Pulmonary artery endothelial cell (primary cell): ENCODE data around the gene LIMS2. TPM values are rescaled to one million over a fixed set of nuclear protein-coding genes. Genes with fewer than 3 reads are reported as not detected.
A peak's percentile ranks its signal among the peaks of the same experiment; 100 is the strongest.

Experiments used
- DNase-seq: peaks from one replicate; pipeline ENCODE4 v3.0.0-alpha.2; 2011; ENCODE audit warnings: low read depth, low spot score
- total RNA-seq: library from RNA; depleted of rRNA; stranded (reverse); fragments of >200 nt; gene quantifications from 2 replicates; pipeline ENCODE4 v1.2.3, GENCODE V29; 2014

Gene LIMS2
- total RNA-seq = 5.7 and 12.4 TPM in 2 replicates

DNA sequence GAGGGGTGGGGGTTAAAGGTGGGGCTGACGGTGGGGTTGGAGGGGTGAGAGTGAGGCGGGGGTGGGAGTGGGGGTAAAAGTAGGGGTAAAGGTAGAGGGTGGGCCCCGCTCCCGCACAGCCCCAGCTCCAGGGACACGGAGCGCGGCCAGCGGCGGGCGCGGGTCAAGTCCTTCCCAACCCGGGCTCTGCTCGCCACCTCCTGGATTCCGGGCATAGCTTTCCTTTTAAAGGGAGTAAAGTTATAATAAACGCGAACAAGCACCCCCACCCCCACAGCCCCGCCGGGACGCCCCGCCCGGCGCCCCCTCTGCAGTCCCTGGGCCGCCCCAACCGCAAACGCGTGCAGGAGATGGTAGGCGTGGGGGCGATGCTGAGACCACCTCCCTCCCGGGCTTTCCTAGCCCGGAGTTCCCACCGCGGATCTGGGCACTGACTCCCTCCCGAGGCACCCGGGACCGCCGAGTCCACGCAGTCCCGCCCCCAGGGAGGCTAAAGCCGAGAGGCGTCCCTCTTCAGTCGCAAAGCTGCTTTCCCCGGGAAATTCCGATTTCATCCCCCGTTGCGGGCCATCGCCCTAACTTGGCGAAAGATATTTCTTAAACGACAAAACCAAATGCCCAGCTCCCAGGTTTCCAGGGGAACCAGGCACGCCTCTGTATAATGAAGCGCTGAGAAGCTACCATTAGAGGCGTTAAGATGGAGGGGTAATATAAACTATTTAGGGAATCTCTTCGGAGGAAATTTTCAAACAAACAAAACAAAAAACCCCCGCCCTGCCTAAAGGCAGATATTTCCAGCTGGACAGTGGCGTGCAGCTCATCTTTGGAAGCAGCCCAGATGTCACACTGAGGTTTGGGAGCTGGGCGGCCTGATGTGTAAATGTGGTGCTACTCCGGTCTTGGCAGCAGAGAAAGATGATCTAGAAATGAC lies at the start of gene LIMS2:
Gene LIMS2 (minus strand): TSS at position 200 of the 931 bp plus-strand sequence. CDS start 506 bp downstream, outside the sequence.
- DNase-seq = no peak

- DNase-seq = no peak
These were observed 47.5 kb upstream of the LIMS2 start for GRCh38 chr2:127722807-127723206.

- DNase-seq = no peak
These were observed 46.6 kb upstream of the LIMS2 start for GRCh38 chr2:127721978-127722355.

GRCh38 chr2:127721311-127721977 lies 46.1 kb upstream of the LIMS2 start:
- no peak for DNase-seq

DNA sequence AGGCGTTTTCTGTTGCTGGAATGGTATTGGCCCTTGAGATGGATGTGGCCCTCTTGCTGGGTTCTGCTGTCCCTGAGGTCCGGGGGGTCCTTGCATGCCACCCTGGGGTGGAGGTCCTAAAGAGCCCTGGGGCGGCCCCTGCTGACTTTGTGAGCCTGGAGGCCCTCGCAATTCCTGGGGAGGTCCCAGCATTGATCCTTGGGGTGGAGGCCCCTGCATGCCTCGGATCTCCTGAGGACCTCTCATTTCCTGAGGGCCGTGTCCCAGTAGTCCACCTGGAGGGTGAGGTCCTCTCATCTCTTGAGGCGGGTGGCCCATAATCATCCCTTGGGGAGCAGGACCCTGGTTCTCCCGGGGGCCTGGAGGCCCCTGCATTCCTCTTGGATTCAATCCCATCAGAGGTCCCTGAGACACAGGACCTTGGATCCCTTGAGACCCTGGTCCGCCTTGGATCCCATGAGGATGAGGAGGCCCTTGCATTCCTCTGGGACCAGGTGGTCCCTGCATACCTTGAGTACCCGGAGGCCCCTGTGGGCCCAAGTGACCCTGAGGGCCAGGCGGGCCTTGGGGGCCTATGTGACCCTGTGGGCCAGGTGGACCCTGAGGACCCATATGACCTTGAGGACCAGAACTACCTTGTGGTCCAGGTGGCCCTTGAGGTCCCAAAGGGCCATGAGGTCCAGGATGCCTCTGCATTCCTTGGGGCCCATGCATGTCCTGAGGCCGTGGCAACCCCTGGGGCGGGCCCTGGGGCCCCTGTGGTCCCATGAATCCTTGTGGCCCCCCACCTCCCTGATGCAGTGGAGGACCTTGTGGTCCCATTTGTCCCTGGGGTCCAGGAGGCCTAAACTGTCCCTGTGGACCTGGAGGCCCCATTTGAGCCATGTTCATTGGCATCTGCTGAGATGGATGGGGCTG lies 44.2 kb upstream of the LIMS2 start:
- no peak for DNase-seq

GRCh38 chr2:127718271-127718670 lies 42.9 kb upstream of the LIMS2 start:
- no peak for DNase-seq

- DNase-seq = no peak
These were observed 40.6 kb upstream of the LIMS2 start for GRCh38 chr2:127715778-127716449.

DNA sequence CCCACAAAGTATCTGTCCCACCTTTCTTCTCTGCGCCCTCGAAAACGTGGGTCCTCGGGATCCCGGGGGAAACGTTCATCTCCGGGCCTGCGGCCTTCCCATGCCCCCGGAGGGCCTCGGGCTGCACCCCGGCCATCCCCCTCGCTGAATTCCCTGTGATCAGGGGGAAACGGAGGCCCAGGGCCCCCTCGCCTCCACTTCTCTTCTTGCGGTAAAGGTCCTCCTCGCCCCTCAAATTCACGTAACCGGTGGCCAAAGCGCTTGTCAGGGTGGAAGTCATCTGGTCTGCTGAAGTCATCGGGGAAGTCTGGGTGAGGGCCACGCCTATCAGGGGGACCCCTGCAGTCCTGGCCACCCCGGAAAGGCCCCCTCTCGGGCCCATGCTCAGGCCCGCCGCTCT lies 38.2 kb upstream of the LIMS2 start:
- no peak for DNase-seq

DNA sequence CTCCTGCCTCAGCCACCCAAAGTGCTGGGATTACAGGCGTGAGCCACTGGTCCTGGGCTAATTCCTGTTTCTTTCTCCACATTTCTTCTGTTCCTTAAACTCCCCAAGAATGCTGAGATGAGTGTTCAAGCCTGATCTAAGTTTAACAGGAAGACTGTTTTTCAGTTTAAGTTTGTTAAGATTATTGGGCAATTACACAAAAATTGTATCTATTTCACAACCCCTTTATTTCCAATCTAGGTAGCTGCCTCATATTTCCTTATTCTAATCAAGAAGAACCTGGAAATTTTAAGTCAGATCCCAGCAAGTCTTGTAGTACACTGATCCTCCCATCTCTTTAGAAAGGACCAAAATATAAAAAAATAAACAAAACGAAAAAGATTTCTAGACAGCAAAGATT lies 37.7 kb upstream of the LIMS2 start:
- DNase-seq = no peak

- DNase-seq = no peak
These were observed 34.0 kb upstream of the LIMS2 start for GRCh38 chr2:127709336-127709735.

DNA sequence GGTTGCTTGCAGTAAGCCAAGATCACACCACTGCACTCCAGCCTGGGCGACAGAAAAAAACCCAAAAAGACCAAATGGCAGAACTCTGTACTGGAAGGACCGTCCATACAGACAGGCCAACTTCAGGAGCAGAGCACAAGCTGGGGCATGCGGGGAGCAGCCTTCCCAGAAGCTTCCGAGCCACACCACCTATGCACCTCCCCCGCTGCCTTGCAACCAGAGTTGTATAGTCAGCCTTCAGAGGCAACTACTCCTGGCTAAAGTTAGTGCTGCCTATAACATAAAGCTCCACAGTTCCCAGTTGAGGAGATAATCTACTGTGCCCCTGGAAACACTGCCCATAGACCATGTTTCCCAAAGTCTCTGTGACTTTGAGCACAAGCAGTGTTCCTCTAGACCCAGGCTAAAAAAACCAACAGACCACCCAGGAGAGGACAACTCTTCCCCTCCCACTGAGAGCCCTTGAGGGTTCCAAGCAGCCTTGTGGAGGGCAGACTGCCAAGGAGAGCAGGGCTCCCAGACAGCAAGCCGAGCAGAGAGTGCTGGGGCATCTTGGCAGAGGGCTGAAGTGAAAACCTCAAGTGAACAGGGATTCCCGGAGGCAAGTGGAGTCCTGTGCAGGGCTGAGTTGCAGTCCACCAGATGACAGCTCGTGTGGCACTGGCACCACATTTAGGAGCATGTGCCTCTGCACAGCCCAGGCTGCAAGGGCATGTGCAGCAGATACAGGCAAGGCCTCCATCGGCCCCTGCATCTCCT lies 32.7 kb upstream of the LIMS2 start:
- no peak for DNase-seq

GRCh38 chr2:127706215-127706990 lies 31.1 kb upstream of the LIMS2 start:
- no peak for DNase-seq

GRCh38 chr2:127705391-127706065 lies 30.2 kb upstream of the LIMS2 start:
- DNase-seq = no peak

DNA sequence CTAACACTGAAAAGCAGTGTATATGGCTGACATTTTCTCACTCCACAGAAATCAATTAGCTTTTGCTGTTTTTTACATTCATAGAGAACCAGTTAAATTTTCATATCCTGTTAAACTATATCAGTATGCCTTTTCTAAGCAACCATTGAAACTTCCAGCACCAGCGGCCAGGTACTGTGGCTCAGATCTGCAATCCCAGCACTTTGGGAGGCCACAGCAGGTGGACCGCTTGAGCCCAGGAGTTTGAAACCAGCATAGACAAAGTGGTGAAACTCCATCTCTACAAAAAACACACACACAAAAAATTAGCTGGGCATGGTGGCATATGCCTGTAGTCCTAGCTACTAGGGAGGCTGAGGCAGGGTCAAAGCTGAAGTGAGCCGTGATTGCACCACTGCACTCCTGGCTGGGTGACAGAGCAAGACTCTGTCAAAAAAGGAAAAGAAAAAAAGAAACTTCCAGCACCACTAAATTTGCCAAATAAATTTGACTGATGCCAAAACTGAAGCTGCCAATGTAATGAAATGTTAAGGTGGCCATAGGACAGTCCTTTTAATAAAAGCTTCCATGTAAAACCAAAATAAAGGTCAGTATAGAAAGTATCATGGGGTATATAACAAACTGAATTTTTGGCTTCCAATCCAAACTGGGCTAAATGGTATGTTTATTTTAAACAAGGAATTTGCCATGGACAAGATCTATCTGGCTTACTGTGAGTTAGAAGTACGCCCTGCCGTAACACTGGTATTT lies 29.5 kb upstream of the LIMS2 start:
- DNase-seq = no peak

DNA sequence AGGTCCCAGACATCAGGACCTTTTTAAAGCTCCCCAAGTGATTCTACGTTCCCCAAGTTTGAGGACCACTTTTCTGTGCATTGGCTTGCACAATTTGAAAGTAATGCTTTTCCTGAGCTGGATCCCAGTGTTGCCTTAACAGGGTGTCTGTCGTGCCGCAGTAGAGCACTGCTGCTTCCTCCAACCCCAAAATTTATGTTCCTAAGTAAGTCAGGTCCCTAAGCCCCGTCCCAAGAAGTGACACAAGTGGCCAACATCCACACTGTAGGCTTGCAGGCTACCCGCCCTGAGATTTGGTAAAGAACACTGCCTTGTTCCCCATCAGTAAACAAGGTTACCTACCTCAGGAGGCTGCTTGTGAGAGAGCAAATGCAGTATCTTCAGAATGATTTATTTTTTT lies 28.0 kb upstream of the LIMS2 start:
- no peak for DNase-seq

- DNase-seq = no peak
These were observed 27.2 kb upstream of the LIMS2 start for GRCh38 chr2:127702395-127703009.

GRCh38 chr2:127701651-127702394 lies 26.5 kb upstream of the LIMS2 start:
- peak; percentile 37 for DNase-seq
